ENCODE data around the gene HECTD2.
A peak's percentile ranks its signal among the peaks of the same experiment; 100 is the strongest.
"Not testable (repeated sequence)": the region's sequence is repeated elsewhere in the genome, so short reads cannot be mapped to it uniquely, and the experiment has no call there.

Gene HECTD2

DNA sequence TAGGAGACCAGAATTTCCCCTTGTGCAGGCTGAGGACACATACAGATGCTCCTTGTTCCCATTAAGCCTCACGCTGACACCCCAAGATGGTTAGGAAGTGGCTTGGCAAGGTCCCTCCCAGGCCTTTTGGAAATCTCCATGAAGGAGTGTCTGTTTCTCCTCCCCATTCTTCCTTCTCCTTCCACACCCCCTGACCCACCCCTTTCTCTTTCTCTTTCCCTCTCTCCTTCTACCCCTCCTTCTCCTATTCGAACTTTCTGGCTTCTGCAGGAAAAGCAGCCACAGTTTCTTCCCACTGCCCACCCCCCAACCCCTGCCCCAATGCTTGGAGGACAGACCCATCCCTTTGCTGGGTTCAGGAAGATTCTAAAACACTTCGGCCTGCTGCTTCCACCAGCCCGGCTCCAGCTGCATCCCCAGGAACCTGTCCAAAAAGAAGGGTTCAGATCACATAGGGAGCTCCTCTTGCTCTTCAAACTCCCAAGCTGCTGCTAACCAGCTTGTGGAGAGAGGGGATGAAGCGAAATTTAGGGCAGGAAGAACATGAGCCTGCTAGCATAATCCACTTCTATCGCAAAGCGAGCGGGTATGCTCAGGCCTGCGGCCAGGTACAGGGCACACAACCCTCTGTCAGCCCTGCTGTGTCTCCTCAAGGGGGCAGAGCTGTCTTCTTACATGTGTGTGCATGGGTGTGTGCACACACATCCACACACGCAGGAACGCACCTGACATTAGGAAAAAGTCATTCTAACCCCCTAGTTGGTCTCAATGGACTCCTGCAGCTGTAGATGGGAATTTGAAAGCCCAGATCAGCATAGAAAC is 142.3 kb downstream of the HECTD2 start:
- Histone ChIP-seq H3K27ac (ENCODE audit: low read length) (no peak overlapping the region), H3K9me3 (ENCODE audit: control insufficient read depth in 2 of 2, low read length in 2 of 2) (no peaks in the 10 kb centered on the region), H3K27me3 (ENCODE audit: control insufficient read depth in 1 of 2, insufficient read depth in 2 of 2, low read length in 2 of 2) (no peaks in the 10 kb centered on the region), H3K36me3 (ENCODE audit: control insufficient read depth in 2 of 2, insufficient read depth in 2 of 2, low read length in 2 of 2) (no peaks in the 10 kb centered on the region), H3K9ac (ENCODE audit: low read length in 2 of 2) (no peak overlapping the region), H3K4me1 (ENCODE audit: control insufficient read depth, insufficient read depth, low read length) (no peaks in the 10 kb centered on the region), H3K4me3 (ENCODE audit: low read length in 2 of 2) (peak overlapping the region; percentile 16 to 44)

DNA sequence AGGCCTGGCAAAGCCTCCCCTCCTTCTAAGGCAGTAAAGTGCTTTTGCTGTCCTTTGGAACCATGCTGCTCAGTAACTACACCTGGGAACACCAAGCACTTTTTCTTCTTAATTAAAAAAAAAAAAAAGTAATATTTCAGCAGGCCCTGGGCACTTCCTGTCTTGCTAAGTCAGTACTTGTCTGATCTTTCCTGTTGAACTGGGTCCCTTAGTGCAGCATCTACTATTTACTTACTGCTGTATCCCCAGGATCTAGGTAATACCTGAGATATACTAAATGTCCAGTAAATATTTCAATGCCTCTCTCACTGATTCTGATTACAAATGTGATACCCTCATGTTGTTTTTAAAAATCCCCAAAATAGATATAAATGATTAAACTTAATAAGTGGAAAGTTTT is 145.3 kb downstream of the HECTD2 start:
- Histone ChIP-seq H3K27me3 (ENCODE audit: control insufficient read depth in 1 of 2, insufficient read depth in 2 of 2, low read length in 2 of 2) (no peaks in the 10 kb centered on the region), H3K9me3 (ENCODE audit: control insufficient read depth in 2 of 2, low read length in 2 of 2) (no peaks in the 10 kb centered on the region), H3K4me1 (ENCODE audit: control insufficient read depth, insufficient read depth, low read length) (no peaks in the 10 kb centered on the region), H3K9ac (ENCODE audit: low read length in 2 of 2) (no peak overlapping the region), H3K36me3 (ENCODE audit: control insufficient read depth in 2 of 2, insufficient read depth in 2 of 2, low read length in 2 of 2) (no peaks in the 10 kb centered on the region), H3K4me3 (ENCODE audit: low read length in 2 of 2) (no peak overlapping the region), H3K27ac (ENCODE audit: low read length) (no peak overlapping the region)

DNA sequence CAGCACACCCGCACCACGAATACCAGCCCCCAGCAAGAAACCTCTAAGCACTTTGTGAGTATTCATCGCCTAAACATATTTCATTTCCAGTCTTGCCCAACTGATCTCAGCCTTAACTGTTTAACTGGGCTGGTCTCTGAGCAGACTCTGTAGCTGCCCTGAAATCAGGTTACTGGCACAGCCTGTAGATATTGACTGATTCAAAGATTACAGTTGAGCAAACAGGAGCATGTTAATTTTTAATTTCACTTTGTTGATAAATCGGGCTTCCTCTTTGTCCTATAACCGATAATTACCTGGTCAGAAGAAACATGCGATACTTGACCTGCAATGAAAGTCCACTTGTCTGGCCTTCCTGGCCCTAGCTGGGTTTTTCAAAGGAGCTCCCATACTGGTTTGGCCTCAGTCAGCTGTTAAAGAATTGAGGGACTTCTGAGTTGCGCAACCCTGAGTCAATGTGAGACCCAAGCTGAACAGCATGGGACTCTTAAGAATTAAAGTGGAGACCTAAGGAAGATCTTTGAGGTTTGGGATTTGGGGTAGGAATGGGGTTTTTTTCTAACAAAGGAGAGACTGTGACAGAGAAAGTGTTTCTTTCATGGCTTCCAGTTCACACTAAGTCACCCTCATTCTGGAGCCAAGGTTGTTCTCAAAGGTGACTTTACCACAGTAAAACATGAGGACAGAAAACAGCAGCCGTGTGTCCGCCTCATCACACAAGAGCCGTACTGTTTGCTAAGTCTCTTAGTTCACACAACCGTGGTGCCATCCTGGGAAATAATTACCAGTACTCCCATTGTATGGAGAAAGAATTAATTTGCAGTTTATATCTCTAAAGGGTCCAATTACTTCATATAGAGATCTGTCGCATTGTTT is 146.8 kb downstream of the HECTD2 start:
- Histone ChIP-seq H3K4me3 (ENCODE audit: low read length in 2 of 2) (no peak overlapping the region), H3K9ac (ENCODE audit: low read length in 2 of 2) (no peak overlapping the region), H3K27me3 (ENCODE audit: control insufficient read depth in 1 of 2, insufficient read depth in 2 of 2, low read length in 2 of 2) (no peaks in the 10 kb centered on the region), H3K27ac (ENCODE audit: low read length) (no peak overlapping the region), H3K4me1 (ENCODE audit: control insufficient read depth, insufficient read depth, low read length) (no peaks in the 10 kb centered on the region), H3K36me3 (ENCODE audit: control insufficient read depth in 2 of 2, insufficient read depth in 2 of 2, low read length in 2 of 2) (no peaks in the 10 kb centered on the region), H3K9me3 (ENCODE audit: control insufficient read depth in 2 of 2, low read length in 2 of 2) (no peaks in the 10 kb centered on the region)

DNA sequence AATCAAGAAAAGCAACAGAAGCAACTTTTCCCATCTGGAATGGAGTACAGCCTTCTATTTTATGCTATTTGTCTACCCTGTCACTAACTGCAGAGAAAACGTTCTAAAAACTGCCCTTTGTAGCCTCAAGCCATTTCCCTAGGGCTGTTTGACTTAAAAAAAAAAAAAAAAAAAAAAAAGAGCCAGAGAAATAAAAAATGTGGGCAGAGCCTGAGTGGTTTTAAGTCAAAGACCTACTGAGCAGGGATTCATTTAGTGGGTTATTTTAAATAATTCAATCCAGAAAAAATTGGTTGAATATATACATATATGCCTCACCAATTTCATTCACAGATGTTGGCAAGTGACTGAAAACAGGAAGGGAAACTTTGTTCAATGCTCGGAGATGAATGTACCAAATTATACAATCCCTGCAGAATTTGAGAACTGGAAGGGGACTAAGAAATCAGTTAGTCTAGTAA is 147.5 kb downstream of the HECTD2 start:
- H3K4me3 ChIP-seq (ENCODE audit: low read length in 2 of 2) = no peak overlapping the region
- no peaks in the 10 kb centered on the region for H3K27me3 ChIP-seq (ENCODE audit: control insufficient read depth in 1 of 2, insufficient read depth in 2 of 2, low read length in 2 of 2)
- H3K4me1 ChIP-seq (ENCODE audit: control insufficient read depth, insufficient read depth, low read length) = no peaks in the 10 kb centered on the region
- no peaks in the 10 kb centered on the region for H3K36me3 ChIP-seq (ENCODE audit: control insufficient read depth in 2 of 2, insufficient read depth in 2 of 2, low read length in 2 of 2)
- H3K9me3 ChIP-seq (ENCODE audit: control insufficient read depth in 2 of 2, low read length in 2 of 2) = no peaks in the 10 kb centered on the region
- H3K9ac ChIP-seq (ENCODE audit: low read length in 2 of 2) = no peak overlapping the region
- H3K27ac ChIP-seq (ENCODE audit: low read length) = no peak overlapping the region

DNA sequence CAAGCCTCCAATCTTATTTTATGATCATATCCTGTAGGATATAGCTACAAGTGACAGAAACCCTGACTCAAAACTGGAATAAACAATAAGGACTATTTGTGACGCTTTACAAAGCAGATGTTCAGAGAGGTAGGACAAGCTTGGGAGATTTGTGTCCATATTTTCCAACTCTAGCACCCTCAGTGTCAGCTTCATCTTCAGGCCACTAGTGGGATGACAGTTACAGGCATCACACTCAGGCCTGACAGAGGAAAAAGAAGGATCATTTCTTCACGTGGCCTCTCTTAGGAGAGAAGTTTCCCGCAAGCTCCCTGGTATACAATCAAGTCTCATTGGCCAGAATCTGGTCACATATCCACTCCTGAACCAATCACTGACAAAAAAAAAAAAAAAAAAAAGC is 148.3 kb downstream of the HECTD2 start:
- H3K27me3 ChIP-seq (ENCODE audit: control insufficient read depth in 1 of 2, insufficient read depth in 2 of 2, low read length in 2 of 2) = no peaks in the 10 kb centered on the region
- H3K4me3 ChIP-seq (ENCODE audit: low read length in 2 of 2) = no peak overlapping the region
- H3K4me1 ChIP-seq (ENCODE audit: control insufficient read depth, insufficient read depth, low read length) = peaks cover 2% of the 10 kb centered on the region
- no peak overlapping the region for H3K27ac ChIP-seq (ENCODE audit: low read length)
- no peak overlapping the region for H3K9ac ChIP-seq (ENCODE audit: low read length in 2 of 2)
- no peaks in the 10 kb centered on the region for H3K36me3 ChIP-seq (ENCODE audit: control insufficient read depth in 2 of 2, insufficient read depth in 2 of 2, low read length in 2 of 2)
- H3K9me3 ChIP-seq (ENCODE audit: control insufficient read depth in 2 of 2, low read length in 2 of 2) = no peaks in the 10 kb centered on the region

DNA sequence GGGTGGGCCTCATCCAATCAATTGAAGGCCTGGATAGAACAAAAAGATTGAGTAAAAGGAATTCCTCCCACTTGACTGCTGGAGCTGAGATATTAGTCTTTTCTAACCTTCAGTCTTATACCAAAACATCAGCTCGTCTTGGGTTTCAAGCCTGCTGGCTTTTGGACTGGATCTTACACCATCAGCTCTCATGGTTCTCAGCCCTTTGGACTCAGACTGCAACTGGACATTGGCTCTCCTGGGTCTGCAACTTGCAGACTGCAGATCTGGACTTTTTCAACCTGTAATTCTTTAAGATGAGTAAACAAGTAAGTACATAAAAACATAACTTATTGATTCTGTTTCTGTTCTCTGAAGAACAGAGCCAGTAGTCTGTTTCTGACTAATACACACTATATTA is 149.0 kb downstream of the HECTD2 start:
- H3K9me3 ChIP-seq (ENCODE audit: control insufficient read depth in 2 of 2, low read length in 2 of 2) = no peaks in the 10 kb centered on the region
- no peaks in the 10 kb centered on the region for H3K36me3 ChIP-seq (ENCODE audit: control insufficient read depth in 2 of 2, insufficient read depth in 2 of 2, low read length in 2 of 2)
- H3K4me3 ChIP-seq (ENCODE audit: low read length in 2 of 2) = no peak overlapping the region
- no peak overlapping the region for H3K9ac ChIP-seq (ENCODE audit: low read length in 2 of 2)
- H3K27ac ChIP-seq (ENCODE audit: low read length) = no peak overlapping the region
- peaks cover 3% of the 10 kb centered on the region for H3K4me1 ChIP-seq (ENCODE audit: control insufficient read depth, insufficient read depth, low read length)
- H3K27me3 ChIP-seq (ENCODE audit: control insufficient read depth in 1 of 2, insufficient read depth in 2 of 2, low read length in 2 of 2) = no peaks in the 10 kb centered on the region

DNA sequence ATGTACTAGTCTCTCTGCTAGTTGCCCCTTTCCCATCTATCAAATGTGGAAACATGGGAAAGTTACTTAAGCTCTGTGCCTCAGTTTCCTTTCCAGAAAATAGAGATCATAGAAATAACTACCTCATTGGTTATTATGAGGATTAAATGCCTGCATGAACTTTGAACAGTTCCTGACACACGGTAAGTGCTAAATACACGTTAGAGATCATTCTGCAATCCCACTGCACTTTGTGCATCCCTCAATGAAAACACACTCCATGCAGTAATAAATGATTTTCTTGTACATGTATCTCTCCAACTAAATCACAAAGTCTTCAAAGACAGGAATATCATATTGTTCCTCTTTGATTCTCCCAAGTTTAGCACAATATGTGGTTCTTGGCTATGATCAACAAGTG is 149.6 kb downstream of the HECTD2 start:
- Histone ChIP-seq H3K36me3 (ENCODE audit: control insufficient read depth in 2 of 2, insufficient read depth in 2 of 2, low read length in 2 of 2) (no peaks in the 10 kb centered on the region), H3K27me3 (ENCODE audit: control insufficient read depth in 1 of 2, insufficient read depth in 2 of 2, low read length in 2 of 2) (no peaks in the 10 kb centered on the region), H3K9ac (ENCODE audit: low read length in 2 of 2) (no peak overlapping the region), H3K9me3 (ENCODE audit: control insufficient read depth in 2 of 2, low read length in 2 of 2) (no peaks in the 10 kb centered on the region), H3K4me1 (ENCODE audit: control insufficient read depth, insufficient read depth, low read length) (peaks cover 3% of the 10 kb centered on the region), H3K4me3 (ENCODE audit: low read length in 2 of 2) (no peak overlapping the region), H3K27ac (ENCODE audit: low read length) (no peak overlapping the region)

DNA sequence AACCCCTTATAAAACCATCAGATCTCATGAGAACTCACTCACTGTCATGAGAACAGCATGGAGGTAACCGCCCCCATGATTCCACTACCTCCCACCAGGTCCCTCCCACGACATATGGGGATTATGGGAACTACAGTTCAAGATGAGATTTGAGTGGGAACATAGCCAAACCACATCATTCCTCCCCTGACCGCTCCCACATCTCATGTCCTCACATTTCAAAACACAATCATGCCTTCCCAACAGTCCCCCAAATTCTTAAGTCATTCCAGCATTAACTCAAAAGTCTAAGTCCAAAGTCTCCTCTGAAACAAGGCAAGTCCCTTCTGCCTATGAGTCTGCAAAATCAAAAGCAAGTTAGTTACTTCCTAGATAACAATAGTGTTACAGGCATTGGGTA is 150.7 kb downstream of the HECTD2 start:
- not testable (repeated sequence) for H3K9ac ChIP-seq (ENCODE audit: low read length in 2 of 2); H3K4me3 ChIP-seq (ENCODE audit: low read length in 2 of 2); H3K27me3 ChIP-seq (ENCODE audit: control insufficient read depth in 1 of 2, insufficient read depth in 2 of 2, low read length in 2 of 2); H3K4me1 ChIP-seq (ENCODE audit: control insufficient read depth, insufficient read depth, low read length); H3K36me3 ChIP-seq (ENCODE audit: control insufficient read depth in 2 of 2, insufficient read depth in 2 of 2, low read length in 2 of 2); H3K9me3 ChIP-seq (ENCODE audit: control insufficient read depth in 2 of 2, low read length in 2 of 2); H3K27ac ChIP-seq (ENCODE audit: low read length)

DNA sequence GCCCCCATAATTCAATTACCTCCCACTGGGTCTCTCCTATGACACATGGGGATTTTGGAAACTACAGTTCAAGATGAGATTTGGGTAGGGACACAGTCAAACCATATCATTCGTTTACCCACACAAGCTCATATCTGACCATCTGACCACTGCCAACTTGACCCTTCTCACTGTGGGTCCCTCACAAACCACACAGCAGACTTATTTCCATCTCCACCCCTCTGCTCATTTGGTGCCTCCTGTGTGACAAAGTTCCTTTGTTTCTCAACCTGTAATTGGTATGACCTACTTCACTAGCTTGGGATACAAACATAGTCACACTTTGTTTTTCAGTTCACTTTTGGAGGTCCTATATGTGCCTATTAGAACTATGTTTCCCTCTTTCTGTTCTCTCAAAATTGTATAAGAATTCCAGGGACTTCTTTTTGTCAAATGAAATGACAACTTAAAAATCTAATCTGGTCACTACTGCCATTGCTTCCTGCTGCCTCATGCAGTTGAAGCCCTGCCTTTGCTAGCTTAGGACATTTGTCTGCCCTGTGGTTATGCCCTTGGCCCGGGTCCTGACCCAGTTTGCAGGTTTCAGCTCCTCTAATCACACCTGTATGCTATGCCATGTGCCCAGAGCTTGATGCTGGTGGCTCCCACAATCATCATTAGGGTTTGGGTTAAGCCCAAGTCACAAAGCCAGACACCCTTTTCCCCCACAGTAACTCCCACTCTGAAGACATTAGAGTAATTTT is 152.9 kb downstream of the HECTD2 start:
- Histone ChIP-seq H3K36me3 (ENCODE audit: control insufficient read depth in 2 of 2, insufficient read depth in 2 of 2, low read length in 2 of 2) (no peaks in the 10 kb centered on the region), H3K9ac (ENCODE audit: low read length in 2 of 2) (no peak overlapping the region), H3K4me3 (ENCODE audit: low read length in 2 of 2) (peak overlapping the region in 1 of 2 donors; percentile 29), H3K9me3 (ENCODE audit: control insufficient read depth in 2 of 2, low read length in 2 of 2) (no peaks in the 10 kb centered on the region), H3K4me1 (ENCODE audit: control insufficient read depth, insufficient read depth, low read length) (peaks cover 14% of the 10 kb centered on the region), H3K27me3 (ENCODE audit: control insufficient read depth in 1 of 2, insufficient read depth in 2 of 2, low read length in 2 of 2) (no peaks in the 10 kb centered on the region), H3K27ac (ENCODE audit: low read length) (no peak overlapping the region)

DNA sequence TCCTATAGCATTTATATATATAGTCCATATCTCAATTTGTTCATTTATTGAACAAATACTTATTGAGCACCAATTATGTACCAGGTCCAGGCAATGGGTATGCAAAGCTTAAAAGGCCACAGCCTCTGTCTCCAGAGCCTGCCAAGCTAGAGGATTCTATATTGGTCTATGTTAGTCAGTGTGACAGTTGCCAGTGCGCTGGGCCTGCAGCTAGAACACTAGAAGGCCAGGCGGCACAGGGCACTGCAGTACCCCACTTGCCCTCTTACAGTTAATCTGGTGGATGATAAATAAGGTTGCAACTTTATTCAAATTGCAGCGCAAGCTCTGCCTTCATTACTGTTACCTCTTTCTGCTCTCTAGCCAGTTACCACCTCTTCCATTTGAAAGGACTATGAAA is 153.9 kb downstream of the HECTD2 start:
- no peak overlapping the region for H3K27ac ChIP-seq (ENCODE audit: low read length)
- no peaks in the 10 kb centered on the region for H3K27me3 ChIP-seq (ENCODE audit: control insufficient read depth in 1 of 2, insufficient read depth in 2 of 2, low read length in 2 of 2)
- H3K36me3 ChIP-seq (ENCODE audit: control insufficient read depth in 2 of 2, insufficient read depth in 2 of 2, low read length in 2 of 2) = no peaks in the 10 kb centered on the region
- H3K4me3 ChIP-seq (ENCODE audit: low read length in 2 of 2) = no peak overlapping the region
- peaks cover 14% of the 10 kb centered on the region for H3K4me1 ChIP-seq (ENCODE audit: control insufficient read depth, insufficient read depth, low read length)
- H3K9me3 ChIP-seq (ENCODE audit: control insufficient read depth in 2 of 2, low read length in 2 of 2) = no peaks in the 10 kb centered on the region
- no peak overlapping the region for H3K9ac ChIP-seq (ENCODE audit: low read length in 2 of 2)
